Skeletal muscle tissue (tissue), 4 donors: ENCODE measurements around the gene HMX3. TPM values are rescaled to one million over a fixed set of nuclear protein-coding genes. Genes with fewer than 3 reads are reported as not detected.

Experiments used
- H3K27ac ChIP-seq: one replicate; pipeline ENCODE4 v1.7.0; 2013; ENCODE audit warnings: mild to moderate bottlenecking, low read depth, low read length, inconsistent platforms
- H3K27me3 ChIP-seq, 3 donors: one replicate each; pipeline ENCODE4 v1.7.0; 2013; ENCODE audit warnings: low read length in 3 of 3; ENCODE audit not compliant: control insufficient read depth in 3 of 3, insufficient read depth in 3 of 3
- H3K36me3 ChIP-seq, 3 donors: one replicate each; pipeline ENCODE4 v1.7.0; 2013; ENCODE audit warnings: low read length in 3 of 3; ENCODE audit not compliant: control insufficient read depth in 3 of 3, insufficient read depth in 3 of 3
- H3K4me1 ChIP-seq, 3 donors: one replicate each; pipeline ENCODE4 v1.7.0; 2013; ENCODE audit warnings: low read length in 3 of 3, mild to moderate bottlenecking in 3 of 3; ENCODE audit not compliant: control insufficient read depth in 3 of 3, insufficient read depth in 3 of 3
- H3K4me3 ChIP-seq, 3 donors: one replicate each; pipeline ENCODE4 v1.7.0; 2013; ENCODE audit warnings: low read length in 3 of 3
- H3K9ac ChIP-seq, 3 donors: one replicate each; pipeline ENCODE4 v1.7.0; 2013; ENCODE audit warnings: low read length in 3 of 3, mild to moderate bottlenecking in 3 of 3, moderate library complexity in 2 of 3, low read depth in 1 of 3
- H3K9me3 ChIP-seq, 3 donors: one replicate each; pipeline ENCODE4 v1.7.0; 2013; ENCODE audit warnings: low read length in 3 of 3; ENCODE audit not compliant: control insufficient read depth in 3 of 3
- total RNA-seq: library from RNA; depleted of rRNA; stranded (reverse); fragments of >200 nt; gene quantifications from one replicate; pipeline ENCODE4 v1.2.3, GENCODE V29; 2014
- donor health status: Osteomylitis.

HMX3 gene
- total RNA-seq, 1 donor from 2014 or later: not detected

GRCh38 chr10:123133541-123134342 is 2.0 kb upstream of the HMX3 start:
- Histone ChIP-seq H3K27me3 (peaks cover 86 to 93% (median 91%) of the 10 kb centered on the region in 3 donors), H3K4me1 (peaks cover 28 to 44% (median 37%) of the 10 kb centered on the region in 3 donors), H3K4me3 (no peak overlapping the region), H3K27ac (no peak overlapping the region), H3K9ac (no peak overlapping the region), H3K36me3 (no peaks in the 10 kb centered on the region), H3K9me3 (peaks cover 0 to 2% (median 0%) of the 10 kb centered on the region in 3 donors)

GRCh38 chr10:123134343-123134914 is 1.3 kb upstream of the HMX3 start:
- Histone ChIP-seq H3K4me1 (peaks cover 28 to 45% (median 37%) of the 10 kb centered on the region in 3 donors), H3K4me3 (peak overlapping the region in 1 of 3 donors; percentile 13), H3K9ac (no peak overlapping the region), H3K36me3 (no peaks in the 10 kb centered on the region), H3K27ac (no peak overlapping the region), H3K27me3 (peaks cover 88 to 95% (median 94%) of the 10 kb centered on the region in 3 donors), H3K9me3 (no peaks in the 10 kb centered on the region)

GRCh38 chr10:123134915-123135414 is 805 bp upstream of the HMX3 start:
- peaks cover 88 to 95% (median 94%) of the 10 kb centered on the region in 3 donors for H3K27me3 ChIP-seq
- H3K4me3 ChIP-seq: peak overlapping the region in 2 of 3 donors; percentile 13 to 52
- peaks cover 28 to 50% (median 43%) of the 10 kb centered on the region in 3 donors for H3K4me1 ChIP-seq

GRCh38 chr10:123136221-123136805 is 543 bp downstream of the HMX3 start:
- H3K9me3 ChIP-seq: no peaks in the 10 kb centered on the region
- H3K27ac ChIP-seq: no peak overlapping the region
- H3K9ac ChIP-seq: no peak overlapping the region
- peaks cover 28 to 51% (median 43%) of the 10 kb centered on the region in 3 donors for H3K4me1 ChIP-seq
- H3K4me3 ChIP-seq: peak overlapping the region in 2 of 3 donors; percentile 14 to 46
- H3K36me3 ChIP-seq: no peaks in the 10 kb centered on the region
- H3K27me3 ChIP-seq: peaks cover 94 to 97% (median 97%) of the 10 kb centered on the region in 3 donors

More at GRCh38 chr10:123134915-123135414, 805 bp upstream of the HMX3 start:
- Histone ChIP-seq H3K27ac (no peak overlapping the region), H3K9ac (no peak overlapping the region), H3K9me3 (no peaks in the 10 kb centered on the region), H3K36me3 (no peaks in the 10 kb centered on the region)

GRCh38 chr10:123136806-123137642 is 1.3 kb downstream of the HMX3 start:
- Histone ChIP-seq H3K9ac (peak overlapping the region in 1 of 3 donors; percentile 32), H3K27ac (no peak overlapping the region), H3K4me1 (peaks cover 28 to 51% (median 43%) of the 10 kb centered on the region in 3 donors), H3K9me3 (no peaks in the 10 kb centered on the region), H3K36me3 (no peaks in the 10 kb centered on the region), H3K4me3 (peak overlapping the region; percentile 14 to 46 (median 29)), H3K27me3 (peaks cover 94 to 97% (median 97%) of the 10 kb centered on the region in 3 donors)

- Histone ChIP-seq H3K4me1 (peaks cover 16 to 40% (median 28%) of the 10 kb centered on the region in 3 donors), H3K36me3 (no peaks in the 10 kb centered on the region), H3K27me3 (peaks cover 95 to 97% (median 95%) of the 10 kb centered on the region in 3 donors), H3K27ac (no peak overlapping the region), H3K9ac (no peak overlapping the region), H3K4me3 (no peak overlapping the region), H3K9me3 (no peaks in the 10 kb centered on the region)
Measured at GRCh38 chr10:123139165-123139520, 3.4 kb downstream of the HMX3 start.

- Histone ChIP-seq H3K27ac (no peak overlapping the region), H3K4me1 (peaks cover 16 to 35% (median 27%) of the 10 kb centered on the region in 3 donors), H3K4me3 (no peak overlapping the region), H3K9me3 (no peaks in the 10 kb centered on the region), H3K36me3 (no peaks in the 10 kb centered on the region), H3K27me3 (peaks cover 95 to 97% (median 95%) of the 10 kb centered on the region in 3 donors), H3K9ac (no peak overlapping the region)
Measured at GRCh38 chr10:123139521-123140163, 3.9 kb downstream of the HMX3 start.

- no peak overlapping the region for H3K27ac ChIP-seq
- no peaks in the 10 kb centered on the region for H3K36me3 ChIP-seq
- H3K4me1 ChIP-seq: peaks cover 13 to 32% (median 21%) of the 10 kb centered on the region in 3 donors
- H3K27me3 ChIP-seq: peaks cover 95 to 97% (median 95%) of the 10 kb centered on the region in 3 donors
- H3K9me3 ChIP-seq: no peaks in the 10 kb centered on the region
- no peak overlapping the region for H3K9ac ChIP-seq
- no peak overlapping the region for H3K4me3 ChIP-seq
Measured at GRCh38 chr10:123140164-123140982, 4.6 kb downstream of the HMX3 start.
